ENCODE results near the gene DHDH. TPM values are rescaled to one million over a fixed set of nuclear protein-coding genes. Genes with fewer than 3 reads are reported as not detected.

DHDH gene
- total RNA-seq, 2 experiments from 2014 or later, result 0.32 to 0.67 TPM

GRCh38 chr19:48970923-48971395 lies 37.5 kb downstream of the DHDH start:
- POLR2A ChIA-PET, result interaction anchor here (0.6 kb wide), 2 partner anchors 9 to 46 kb away, joined by 4 to 9 read pairs; no protein-coding TSS in a partner anchor

GRCh38 chr19:48975947-48976847 lies 42.7 kb downstream of the DHDH start:
- POLR2A ChIA-PET, result interaction anchor here (0.7 to 1.1 kb wide), 2 partner anchors 14 to 104 kb away, joined by 4 to 7 read pairs; partner anchors contain the start of gene PPP1R15A
- CTCF ChIA-PET, result interaction anchor here (1.3 to 1.7 kb wide), 3 partner anchors 9 to 17 kb away, joined by 3 to 7 read pairs (median 4); partner anchors contain the start of genes GYS1 and RUVBL2

More at GRCh38 chr19:48970923-48971395, 37.5 kb downstream of the DHDH start:
- CTCF ChIA-PET, result interaction anchor here (0.7 to 2.2 kb wide), 26 partner anchors 9 to 296 kb away, joined by 3 to 13 read pairs (median 5); partner anchors contain the start of genes BAX, DHDH, GYS1 and HSD17B14

- POLR2A ChIA-PET, result interaction anchor here (0.7 to 1.1 kb wide), 2 partner anchors 15 to 105 kb away, joined by 4 to 7 read pairs; partner anchors contain the start of gene PPP1R15A
- CTCF ChIA-PET, result interaction anchor here (1.2 to 1.7 kb wide), 4 partner anchors 10 to 16 kb away, joined by 3 to 7 read pairs (median 4); partner anchors contain the start of genes GYS1 and RUVBL2
Measured at GRCh38 chr19:48977061-48977460, 43.6 kb downstream of the DHDH start.

- POLR2A ChIA-PET, result no interaction called here
- CTCF ChIA-PET, result no interaction called here
Measured at GRCh38 chr19:48982280-48982679, 48.8 kb downstream of the DHDH start.

GRCh38 chr19:48985711-48986110 lies 52.2 kb downstream of the DHDH start:
- CTCF ChIA-PET, result no interaction called here
- POLR2A ChIA-PET, result no interaction called here

GRCh38 chr19:48986211-48986610 lies 52.7 kb downstream of the DHDH start:
- CTCF ChIA-PET, result no interaction called here
- POLR2A ChIA-PET, result no interaction called here

- CTCF ChIA-PET, result interaction anchor here (0.6 to 1.1 kb wide), 2 partner anchors 10 to 1717 kb away, joined by 3 read pairs; no protein-coding TSS in a partner anchor
- POLR2A ChIA-PET, result no interaction called here
Measured at GRCh38 chr19:48987323-48987722, 53.8 kb downstream of the DHDH start.

- ChIA-PET CTCF (interaction anchor here (1.1 kb wide), 1 partner anchor 10 kb away, joined by 3 read pairs; no protein-coding TSS in a partner anchor), POLR2A (no interaction called here)
Measured at GRCh38 chr19:48988286-48988685, 54.8 kb downstream of the DHDH start.

- CTCF ChIA-PET, result no interaction called here
- POLR2A ChIA-PET, result no interaction called here
Measured at GRCh38 chr19:48988860-48989259, 55.4 kb downstream of the DHDH start.

GRCh38 chr19:48989701-48990291 lies 56.3 kb downstream of the DHDH start:
- CTCF ChIA-PET, result interaction anchor here (1.6 kb wide), 1 partner anchor 19 kb away, joined by 7 read pairs; no protein-coding TSS in a partner anchor
- POLR2A ChIA-PET, result no interaction called here

GRCh38 chr19:48990400-48990799 lies 56.9 kb downstream of the DHDH start:
- CTCF ChIA-PET, result interaction anchor here (0.5 to 1.6 kb wide), 2 partner anchors 19 to 31 kb away, joined by 3 to 7 read pairs; no protein-coding TSS in a partner anchor
- POLR2A ChIA-PET, result no interaction called here

- CTCF ChIA-PET, result interaction anchor here (0.5 to 3.3 kb wide), 4 partner anchors 20 to 32 kb away, joined by 3 to 24 read pairs (median 6); partner anchors contain the start of gene FTL
- POLR2A ChIA-PET, result no interaction called here
Measured at GRCh38 chr19:48991011-48991609, 57.6 kb downstream of the DHDH start.

- ChIA-PET CTCF (interaction anchor here (0.9 to 3.3 kb wide), 6 partner anchors 16 to 128 kb away, joined by 3 to 24 read pairs (median 3); partner anchors contain the start of genes FTL and PPFIA3), POLR2A (interaction anchor here (0.6 to 1.6 kb wide), 3 partner anchors 13 to 120 kb away, joined by 3 to 7 read pairs (median 7); partner anchors contain the start of gene PPP1R15A)
Measured at GRCh38 chr19:48991873-48992580, 58.5 kb downstream of the DHDH start.

GRCh38 chr19:48992581-48993174 lies 59.2 kb downstream of the DHDH start:
- CTCF ChIA-PET, result interaction anchor here (0.9 to 3.3 kb wide), 16 partner anchors 9 to 197 kb away, joined by 3 to 24 read pairs (median 4); partner anchors contain the start of genes FTL and PPFIA3
- POLR2A ChIA-PET, result interaction anchor here (0.6 to 2.1 kb wide), 6 partner anchors 14 to 121 kb away, joined by 3 to 7 read pairs (median 6); partner anchors contain the start of genes BAX and PPP1R15A

GRCh38 chr19:48993175-48994034 lies 59.9 kb downstream of the DHDH start, which contains the start of the genes GYS1 and RUVBL2:
Gene GYS1, minus strand, starts transcription at chr19:48993309. Its CDS starts 197 bp downstream, at chr19:48993112.
Gene RUVBL2, plus strand, starts transcription at chr19:48993887. Its CDS starts 25 bp downstream, at chr19:48993912.
- ChIA-PET CTCF (interaction anchor here (0.7 to 3.3 kb wide), 20 partner anchors 10 to 348 kb away, joined by 3 to 24 read pairs (median 3); partner anchors contain the start of genes CA11, CGB7, FTL and NUCB1), POLR2A (interaction anchor here (0.6 to 2.1 kb wide), 8 partner anchors 15 to 248 kb away, joined by 3 to 9 read pairs (median 4); partner anchors contain the start of genes BAX and PPP1R15A)

- CTCF ChIA-PET, result interaction anchor here (0.7 to 3.3 kb wide), 13 partner anchors 17 to 348 kb away, joined by 3 to 24 read pairs (median 3); partner anchors contain the start of genes CA11, CGB7, FTL and NUCB1
- POLR2A ChIA-PET, result interaction anchor here (0.6 to 2.1 kb wide), 3 partner anchors 32 to 249 kb away, joined by 3 to 9 read pairs (median 7); no protein-coding TSS in a partner anchor
Measured at GRCh38 chr19:48994035-48994386, 60.5 kb downstream of the DHDH start.

All from activated CD8-positive, alpha-beta memory T cell treated with anti-CD3 and anti-CD28 coated beads for 36 hours (primary cell).